Caki2 (cell line): ENCODE measurements around the gene MYO3B. TPM values are rescaled to one million over a fixed set of nuclear protein-coding genes. Genes with fewer than 3 reads are reported as not detected.
A peak's percentile ranks its signal among the peaks of the same experiment; 100 is the strongest.

Source experiments
- DNase-seq: peaks from one replicate; pipeline ENCODE4 v3.0.0-alpha.2; 2015; ENCODE audit warnings: low read depth
- in situ Hi-C: cut with HindIII; loops from 2 replicates; pipeline ENCODE4 v1.10.0; 2016; ENCODE audit warnings: low sequenced_read_pairs, low pct_unique_long_range_greater_than_20kb, mixed read lengths
- total RNA-seq: library from RNA; depleted of rRNA; stranded (reverse); fragments of >200 nt; shearing (Covaris generic); gene quantifications from 2 replicates; pipeline ENCODE4 v1.2.3, GENCODE V29; 2014; ENCODE audit warnings: low replicate concordance

MYO3B gene
- total RNA-seq, 1 experiment from 2014 or later: 0.07 TPM

GRCh38 chr2:170159060-170159459 lies 18.9 kb upstream of the MYO3B start:
- in situ Hi-C loops: no loop called here
- no peak for DNase-seq

GRCh38 chr2:170161516-170162270 lies 16.3 kb upstream of the MYO3B start:
- DNase-seq: no peak
- in situ Hi-C loops: no loop called here

DNA sequence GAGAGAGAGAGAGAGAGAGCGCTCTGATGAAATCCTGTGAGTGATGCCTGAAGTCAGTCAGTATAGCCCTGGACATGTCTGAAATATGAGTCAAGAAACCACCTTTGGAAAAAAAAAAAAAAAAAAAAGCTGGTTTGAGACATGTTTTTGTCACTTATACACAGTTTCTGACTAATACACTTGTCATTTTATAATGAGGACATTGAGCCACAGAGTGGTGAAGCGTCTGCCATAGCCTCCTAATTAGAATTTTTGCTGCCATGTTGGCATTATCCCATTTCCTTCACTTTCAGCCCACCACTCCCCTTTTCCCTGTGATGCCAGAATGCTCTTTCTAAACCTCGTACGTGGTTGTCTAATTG lies 15.7 kb upstream of the MYO3B start:
- peak; percentile 51 for DNase-seq
- in situ Hi-C loops: no loop called here

GRCh38 chr2:170163411-170164065 lies 14.4 kb upstream of the MYO3B start:
- in situ Hi-C loops: no loop called here
- DNase-seq: no peak

DNA sequence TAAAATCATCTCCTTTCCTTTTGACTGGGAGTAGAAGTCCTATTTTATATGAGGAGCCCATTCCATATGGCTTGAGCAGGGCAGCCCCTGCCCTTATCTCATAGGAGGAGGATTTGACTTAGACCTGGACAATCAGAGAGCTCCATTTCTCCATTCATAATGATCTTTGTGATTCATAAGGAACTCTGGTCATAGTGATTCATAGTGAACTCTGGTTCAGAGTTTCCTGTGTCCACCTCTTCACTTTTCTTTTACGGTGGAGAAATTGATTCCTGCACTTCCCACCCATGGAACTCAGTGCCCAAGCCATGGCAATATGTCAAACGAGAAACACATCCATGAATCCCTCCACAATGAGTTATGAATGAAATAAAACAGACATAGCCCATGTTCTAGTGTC lies 12.8 kb upstream of the MYO3B start:
- DNase-seq: no peak
- in situ Hi-C loops: no loop called here

DNA sequence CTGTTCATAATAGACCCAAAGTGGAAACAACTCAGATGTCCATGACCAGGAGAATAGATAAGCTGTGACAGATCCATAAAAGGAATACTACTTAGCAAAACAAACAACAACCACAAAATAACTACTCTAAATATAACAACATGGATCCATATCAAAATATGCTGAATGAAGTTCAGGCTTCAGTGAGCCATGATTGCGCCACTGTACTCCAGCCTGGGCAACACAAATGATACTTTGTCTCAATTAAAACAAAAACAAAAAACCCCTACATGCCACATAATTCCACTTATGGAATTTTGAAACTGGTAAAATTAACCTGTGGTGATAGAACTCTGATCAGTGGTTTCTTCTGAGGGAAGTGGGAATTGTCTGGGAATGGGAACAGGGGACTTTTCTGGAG lies 11.2 kb upstream of the MYO3B start:
- in situ Hi-C loops: no loop called here
- no peak for DNase-seq

GRCh38 chr2:170170281-170171040 lies 7.5 kb upstream of the MYO3B start:
- in situ Hi-C loops: no loop called here
- no peak for DNase-seq

- in situ Hi-C loops: no loop called here
- no peak for DNase-seq
These were observed 1.7 kb upstream of the MYO3B start for GRCh38 chr2:170176212-170176611.

DNA sequence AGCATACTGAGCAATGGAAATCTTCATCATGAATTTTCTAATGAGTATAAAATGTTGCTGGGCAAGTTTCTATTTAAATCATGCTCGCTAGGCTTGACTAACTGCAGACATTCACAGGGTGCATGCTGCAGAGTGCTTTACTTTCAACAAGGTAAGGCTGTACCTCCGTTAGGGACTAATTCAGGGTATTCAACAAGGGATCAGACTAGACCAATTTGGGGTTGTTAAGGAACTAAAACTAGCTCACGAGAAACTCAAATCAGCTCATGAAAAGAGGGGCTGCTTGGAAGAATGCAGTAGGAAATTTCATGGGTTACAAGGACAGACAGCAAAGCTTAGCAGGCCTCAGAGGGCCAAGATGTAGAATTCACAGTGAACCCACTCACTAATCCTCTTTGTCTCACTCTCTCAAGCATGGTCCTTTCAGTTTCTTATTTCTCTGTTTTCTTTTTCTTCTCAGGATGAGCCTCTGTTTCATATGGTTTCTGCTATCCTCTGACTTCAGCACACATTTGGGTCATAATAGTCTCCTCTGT lies 2.2 kb downstream of the MYO3B start:
- in situ Hi-C loops: no loop called here
- DNase-seq: no peak

GRCh38 chr2:170181602-170182001 lies 3.7 kb downstream of the MYO3B start:
- DNase-seq: no peak
- in situ Hi-C loops: no loop called here

DNA sequence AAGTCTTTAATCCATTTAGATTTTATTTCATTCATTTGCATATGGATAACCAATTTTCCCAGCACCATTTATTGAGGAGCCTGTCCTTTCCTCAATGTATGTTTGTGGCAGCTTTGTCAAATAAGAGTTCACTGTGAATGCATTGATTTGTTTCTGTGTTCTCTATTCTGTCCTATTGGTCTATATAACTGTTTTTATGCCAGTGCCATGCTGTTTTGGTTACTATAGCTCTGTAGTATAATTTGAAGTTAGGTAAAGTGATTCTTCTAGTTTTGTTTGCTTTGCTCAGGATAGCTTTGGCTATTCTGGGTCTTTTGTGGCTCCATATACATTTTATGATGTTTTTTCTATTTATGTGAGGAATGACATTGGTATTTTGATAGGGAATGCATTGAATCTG lies 7.4 kb downstream of the MYO3B start:
- DNase-seq: no peak
- in situ Hi-C loops: no loop called here

DNA sequence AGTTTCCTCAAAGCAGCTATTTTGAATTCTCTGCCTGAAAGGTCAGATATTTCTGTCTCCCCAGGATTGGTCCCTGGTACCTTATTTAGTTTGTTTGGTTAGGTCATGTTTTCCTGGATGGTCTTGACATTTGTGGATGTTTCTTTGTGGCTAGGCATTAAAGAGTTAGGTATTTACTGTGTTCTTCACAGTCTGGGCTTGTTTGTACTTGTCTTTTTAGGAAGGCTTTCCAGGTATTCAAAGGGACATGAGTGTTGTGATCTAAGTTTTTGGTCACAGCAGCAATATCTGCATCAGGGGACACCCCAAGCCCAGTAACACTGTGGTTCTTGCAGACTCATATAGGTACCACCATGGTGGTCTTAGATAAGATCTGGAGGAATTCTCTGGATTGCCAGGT lies 11.8 kb downstream of the MYO3B start:
- DNase-seq: no peak
- in situ Hi-C loops: no loop called here

- in situ Hi-C loops: no loop called here
- no peak for DNase-seq
These were observed 12.2 kb downstream of the MYO3B start for GRCh38 chr2:170190172-170190571.

DNA sequence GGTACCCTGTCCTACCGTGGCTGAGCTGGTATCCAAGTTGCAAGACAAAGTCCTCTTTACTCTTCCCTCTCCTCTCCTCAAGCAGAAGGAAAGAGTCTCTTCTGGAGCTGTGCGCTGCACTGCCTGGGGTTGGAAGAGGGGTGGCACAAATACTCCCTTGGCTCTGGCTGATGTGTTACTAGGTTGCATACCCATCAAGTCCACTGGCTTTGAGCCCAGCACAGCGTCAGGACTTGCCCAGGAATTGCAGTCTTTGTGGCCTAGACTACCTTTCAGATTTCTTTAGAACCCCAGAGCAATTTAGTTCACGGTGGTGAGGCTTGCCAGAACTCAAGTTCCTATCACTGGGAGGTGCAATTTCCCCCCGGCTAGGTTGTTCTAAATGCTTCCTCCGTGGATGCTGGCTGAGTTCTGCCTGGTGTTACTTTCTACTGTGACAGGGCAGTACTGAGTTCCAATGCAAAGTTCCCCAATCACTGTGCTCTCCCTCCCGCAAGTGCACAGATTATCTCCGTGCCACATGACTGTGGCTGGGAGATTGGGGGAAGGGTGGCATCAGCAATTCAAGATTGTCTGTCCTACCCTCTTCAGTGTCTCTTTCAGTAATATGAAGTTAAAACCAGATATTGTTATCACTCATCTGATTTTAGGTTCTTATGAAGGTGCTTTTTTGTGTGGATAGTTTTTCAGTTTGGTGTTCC lies 13.4 kb downstream of the MYO3B start:
- no peak for DNase-seq
- in situ Hi-C loops: no loop called here

DNA sequence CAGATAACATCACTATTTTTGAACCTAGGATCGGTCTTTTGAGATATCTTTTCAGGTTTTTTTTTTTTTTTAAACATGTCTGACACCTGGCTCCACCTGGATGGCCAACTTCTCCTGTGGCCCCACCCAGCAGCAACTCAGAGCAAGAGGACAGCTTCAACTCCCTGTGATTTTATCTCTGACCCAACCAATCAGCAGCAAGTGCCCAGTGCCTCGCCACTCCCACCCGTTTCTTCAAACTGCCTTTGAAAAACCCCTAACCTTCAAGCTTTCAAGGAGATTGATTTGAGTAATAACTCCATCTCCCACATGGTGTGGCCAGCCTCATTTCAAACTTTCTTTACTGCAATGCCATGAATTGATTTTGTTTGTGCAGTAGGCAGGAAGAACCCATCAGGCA lies 19.0 kb downstream of the MYO3B start:
- no peak for DNase-seq
- in situ Hi-C loops: no loop called here

GRCh38 chr2:170201275-170201674 lies 23.3 kb downstream of the MYO3B start:
- in situ Hi-C loops: no loop called here

GRCh38 chr2:170201734-170202393 lies 23.9 kb downstream of the MYO3B start:
- in situ Hi-C loops: no loop called here
- DNase-seq: no peak

More at GRCh38 chr2:170201275-170201674, 23.3 kb downstream of the MYO3B start:
- no peak for DNase-seq

DNA sequence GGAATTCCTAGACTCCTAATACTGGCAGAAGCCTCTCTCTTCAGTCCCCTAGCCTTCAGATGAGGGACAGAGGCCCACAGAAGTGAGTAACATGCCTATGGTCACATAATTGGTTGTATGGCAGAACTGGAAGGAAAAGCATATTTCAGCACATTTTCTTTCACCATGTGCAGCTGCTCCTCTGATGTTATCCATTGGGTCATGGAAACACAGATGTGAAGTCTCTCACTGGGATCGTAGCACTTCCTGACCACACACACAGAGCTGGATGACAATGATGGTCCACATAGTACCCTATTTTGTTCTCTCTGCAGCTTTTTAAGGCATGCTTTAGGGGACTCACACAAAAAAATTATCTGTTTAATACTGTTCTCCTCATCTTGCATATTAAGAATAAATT lies 24.5 kb downstream of the MYO3B start:
- no peak for DNase-seq
- in situ Hi-C loops: no loop called here
